Endothelial cell of umbilical vein (primary cell): ENCODE results near the gene CTSC. TPM values are rescaled to one million over a fixed set of nuclear protein-coding genes. Genes with fewer than 3 reads are reported as not detected.

Experiments used
- BruUV-seq: library from RNA; stranded (reverse); fragments of 400-500 nt; replicated peaks from 2 replicates; lab custom pipeline; 2021; lab: Mats Ljungman, UMichigan
- CTCF ChIA-PET: fragments of 300-600, 350-600 bp; sonication (Branson Sonifier 250); formaldehyde crosslinking; loops from one replicate; lab custom pipeline; 2021; ENCODE audit warnings: antibody characterized with exemption, inconsistent platforms; lab: Charles Lee
- POLR2A ChIA-PET: fragments of 300-600, 350-600 bp; sonication (Branson Sonifier 250); formaldehyde crosslinking; loops from one replicate; lab custom pipeline; 2021; ENCODE audit warnings: antibody characterized with exemption, inconsistent platforms; lab: Charles Lee
- DNase-seq: peaks from one replicate; pipeline ENCODE4 v3.0.0-alpha.2; 2011; ENCODE audit warnings: low read depth, low spot score
- FAIRE-seq: peaks from 2 replicates; lab custom pipeline; 2011; peaks lifted over from hg19 to GRCh38; lab: Jason Lieb, UNC
- H2AFZ ChIP-seq: 2 replicates; pipeline ENCODE4 v1.6.0; 2012; ENCODE audit warnings: low read depth, low read length, control low read depth, inconsistent platforms
- H3K27ac ChIP-seq: 2 replicates; pipeline ENCODE4 v1.5.1; 2011; ENCODE audit warnings: low read depth, mild to moderate bottlenecking, control low read depth, low read length, moderate library complexity; ENCODE audit not compliant: insufficient read depth
- H3K27me3 ChIP-seq, 2 experiments: 2 replicates each; pipeline versions ENCODE4 v1.6.0 to v1.6.1; 2011; ENCODE audit warnings: low read length in 2 of 2, mixed read lengths in 1 of 2; ENCODE audit not compliant: control insufficient read depth in 2 of 2, insufficient read depth in 2 of 2
- H3K36me3 ChIP-seq, 2 experiments: 2 replicates in 1 of 2; 3 replicates in 1 of 2; pipeline ENCODE4 v1.5.1; 2011; ENCODE audit warnings: low read length in 2 of 2, mild to moderate bottlenecking in 1 of 2, moderate library complexity in 1 of 2; ENCODE audit not compliant: control insufficient read depth in 2 of 2, insufficient read depth in 2 of 2; ENCODE audit errors: extremely low read depth in 1 of 2
- H3K4me1 ChIP-seq: 3 replicates; pipeline ENCODE4 v1.5.1; 2011; ENCODE audit warnings: mild to moderate bottlenecking, low read length; ENCODE audit not compliant: control insufficient read depth, insufficient read depth; ENCODE audit errors: extremely low read depth
- H3K4me2 ChIP-seq: 2 replicates; pipeline ENCODE4 v1.6.1; 2011; ENCODE audit warnings: low read length, control low read depth, mixed read lengths; ENCODE audit not compliant: insufficient read depth
- H3K4me3 ChIP-seq, 3 experiments: fragments of 200-600 bp in 1 of 3; sonication (generic), shearing (Covaris generic) in 1 of 3; replicated peaks in 1 of 3; 2 replicates each; pipeline ENCODE4 v1.5.1; 2011 to 2016; ENCODE audit warnings: control low read depth in 3 of 3, low read length in 3 of 3, mild to moderate bottlenecking in 2 of 3, inconsistent platforms in 1 of 3, low read depth in 1 of 3, moderate library complexity in 1 of 3; ENCODE audit not compliant: insufficient read depth in 1 of 3
- H3K79me2 ChIP-seq: 2 replicates; pipeline ENCODE4 v1.6.0; 2012; ENCODE audit warnings: low read length, inconsistent platforms; ENCODE audit not compliant: control insufficient read depth, insufficient read depth
- H3K9ac ChIP-seq: replicated peaks from 2 replicates; pipeline ENCODE3; 2011; ENCODE audit warnings: low read length, control low read depth; ENCODE audit not compliant: insufficient read depth; ENCODE audit errors: extremely low read depth
- H3K9me1 ChIP-seq: replicated peaks from 3 replicates; pipeline ENCODE4 v1.6.0; 2011; ENCODE audit warnings: mild to moderate bottlenecking, low read length; ENCODE audit not compliant: control insufficient read depth, insufficient read depth; ENCODE audit errors: extremely low read depth
- H3K9me3 ChIP-seq: replicated peaks from 2 replicates; pipeline ENCODE4 v1.5.1; 2012; ENCODE audit warnings: low read length, inconsistent platforms; ENCODE audit not compliant: control insufficient read depth, insufficient read depth
- H4K20me1 ChIP-seq: replicated peaks from 2 replicates; pipeline ENCODE3; 2011; ENCODE audit warnings: mild to moderate bottlenecking, low read length; ENCODE audit not compliant: control insufficient read depth, insufficient read depth; ENCODE audit errors: extremely low read depth
- CTCF ChIP-seq, 2 donors: IDR thresholded peaks; 1 replicate in 1 of 2; 2 replicates in 1 of 2; pipeline ENCODE4 v1.5.1; 2011; ENCODE audit warnings: low read length in 2 of 2, mild to moderate bottlenecking in 2 of 2, moderate library complexity in 2 of 2, control low read depth in 1 of 2, inconsistent platforms in 1 of 2, low read depth in 1 of 2; ENCODE audit not compliant: insufficient read depth in 1 of 2; ENCODE audit errors: extremely low read depth in 1 of 2
- EZH2 ChIP-seq: IDR thresholded peaks from 2 replicates; pipeline ENCODE4 v1.6.1; 2012; ENCODE audit warnings: borderline replicate concordance, low read depth, mild to moderate bottlenecking, moderate library complexity, low read length, inconsistent platforms; ENCODE audit not compliant: severe bottlenecking
- FOS ChIP-seq: IDR thresholded peaks from 2 replicates; pipeline ENCODE4 v1.6.1; 2011; ENCODE audit warnings: mild to moderate bottlenecking, low read length, moderate library complexity, borderline replicate concordance; ENCODE audit not compliant: insufficient read depth
- GATA2 ChIP-seq: IDR thresholded peaks from 2 replicates; pipeline ENCODE4 v1.7.0; 2011; ENCODE audit warnings: low read depth, mild to moderate bottlenecking, moderate library complexity, mixed read lengths, low read length; ENCODE audit not compliant: insufficient read length, insufficient read depth
- JUN ChIP-seq: IDR thresholded peaks from 2 replicates; pipeline ENCODE4 v1.6.1; 2011; ENCODE audit warnings: borderline replicate concordance, low read depth; ENCODE audit not compliant: insufficient read length, insufficient read depth
- MAX ChIP-seq: IDR thresholded peaks from 2 replicates; pipeline ENCODE4 v1.6.1; 2011; ENCODE audit not compliant: insufficient read depth, insufficient read length
- MYC ChIP-seq: IDR thresholded peaks from one replicate; pipeline ENCODE4 v1.6.1; 2011; ENCODE audit warnings: mild to moderate bottlenecking, low read depth, low read length
- POLR2A ChIP-seq: IDR thresholded peaks from 2 replicates; pipeline ENCODE4 v1.6.1; 2012; ENCODE audit warnings: low read depth, mild to moderate bottlenecking, control low read depth, low read length
- POLR2AphosphoS5 ChIP-seq: IDR thresholded peaks from 2 replicates; pipeline ENCODE4 v1.6.1; 2012; ENCODE audit warnings: low read depth, mild to moderate bottlenecking, control low read depth, low read length, moderate library complexity; ENCODE audit not compliant: insufficient read depth
- dilution Hi-C: fragments of 300-500 bp; cut with MboI; formaldehyde crosslinking; loops from one replicate; pipeline ENCODE4 v1.15.0; 2019; ENCODE audit warnings: low sequenced_read_pairs; ENCODE audit not compliant: extremely low pct_ligation_motif_present
- intact Hi-C: fragments of 100-400 bp; cut with micrococcal nuclease; formaldehyde crosslinking; loops from one replicate; pipeline ENCODE4 v1.10.0; 2022
- polyA plus RNA-seq, 4 experiments: library from polyadenylated mRNA; depleted of rRNA in 3 of 4; stranded (reverse) in 3 of 4; unstranded in 1 of 4; fragments of >200 nt; gene quantifications; 2 replicates each; pipeline versions ENCODE4 v1.2.1 to v1.2.3, GENCODE V29; 2011 to 2012; ENCODE audit warnings: missing spikeins in 1 of 4
- total RNA-seq: library from RNA; stranded (reverse); gene quantifications from 2 replicates; pipeline ENCODE4 v1.2.3, GENCODE V29; 2021

CTSC gene
- total and polyA plus RNA-seq, 2 donors (not counting 3 experiments of a cell fraction or from before 2014, with no cell fraction given) = 130 to 186 TPM

- no peak for FAIRE-seq
- CTCF ChIA-PET = no interaction called here
These were observed 19.5 kb downstream of the CTSC start for GRCh38 chr11:88318017-88318416.

More at GRCh38 chr11:88318017-88318416, 19.5 kb downstream of the CTSC start:
- peaks cover 14% of the 10 kb centered on the region for H3K79me2 ChIP-seq
- no peak overlapping the region for H3K4me3 ChIP-seq
- intact Hi-C loops = no loop called here
- BruUV-seq = no TSS peak
- H2AFZ ChIP-seq = no peak overlapping the region
- H4K20me1 ChIP-seq = no peaks in the 10 kb centered on the region
- dilution Hi-C loops = no loop called here
- H3K36me3 ChIP-seq = peaks cover 0 to 7% of the 10 kb centered on the region in 2 experiments
- H3K27ac ChIP-seq = no peak overlapping the region
- H3K9me3 ChIP-seq = no peaks in the 10 kb centered on the region
- no peak overlapping the region for H3K9ac ChIP-seq
- TF ChIP-seq JUN (no peak), GATA2 (no peak), MAX (no peak), FOS (no peak), CTCF (IDR thresholded peaks at IDR 0.05; ENCODE audit: extremely low read depth in 1 of 2, insufficient read depth in 1 of 2, low read depth in 1 of 2, low read length in 2 of 2) (no peak), EZH2 (no peak), POLR2AphosphoS5 (no peak), POLR2A (no peak), MYC (no peak)
- POLR2A ChIA-PET = no interaction called here
- no peak for DNase-seq
- no peaks in the 10 kb centered on the region for H3K4me1 ChIP-seq
- no peaks in the 10 kb centered on the region for H3K9me1 ChIP-seq
- H3K27me3 ChIP-seq = no peaks in the 10 kb centered on the region
- H3K4me2 ChIP-seq = no peak overlapping the region
